Adrenal gland (tissue), 5 donors: ENCODE data around the gene CAMTA1.

Experiments used
- POLR2A ChIP-seq, 2 donors: fragments of 450-650 bp; IDR thresholded peaks; one replicate each; pipeline ENCODE4 v1.6.1; 2017; ENCODE audit warnings: antibody characterized with exemption in 2 of 2, mild to moderate bottlenecking in 2 of 2, moderate library complexity in 1 of 2
- TF ChIP-seq, protein P1 (sequence below), 6 experiments: fragments of 450-650 bp in 4 of 6; fragments of 200-600 bp in 2 of 6; sonication (generic) in 1 of 6; IDR thresholded peaks; 1 replicate in 5 of 6; 2 replicates in 1 of 6; pipeline versions ENCODE4 v1.5.1 to v1.8.0; 2016 to 2021; ENCODE audit warnings: antibody characterized with exemption in 6 of 6, mild to moderate bottlenecking in 2 of 6, moderate library complexity in 1 of 6
- donor health status: DM: no; HTN: no; CAD: no.

DNA sequence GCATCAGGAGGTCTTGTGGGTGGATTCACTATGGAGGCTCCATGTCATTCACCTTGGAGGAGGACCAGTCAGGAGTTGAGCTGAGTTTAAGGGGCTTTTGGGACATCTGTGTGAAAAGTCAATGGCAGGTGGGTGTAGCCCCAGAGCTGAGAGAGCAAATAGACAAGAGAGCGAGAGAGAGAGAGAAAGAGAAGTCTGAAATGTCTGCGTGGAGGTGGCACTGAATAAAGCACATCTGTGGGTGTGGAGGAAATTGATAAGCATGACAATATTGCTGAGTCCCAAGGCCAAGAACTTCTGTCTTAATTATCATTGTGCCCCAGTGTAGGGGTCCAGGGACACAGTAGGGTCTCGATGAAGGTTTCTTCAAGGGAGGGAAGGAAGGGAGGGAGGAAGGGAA, 906.3 kb downstream of the CAMTA1 start:
- TF ChIP-seq, protein P1, sequence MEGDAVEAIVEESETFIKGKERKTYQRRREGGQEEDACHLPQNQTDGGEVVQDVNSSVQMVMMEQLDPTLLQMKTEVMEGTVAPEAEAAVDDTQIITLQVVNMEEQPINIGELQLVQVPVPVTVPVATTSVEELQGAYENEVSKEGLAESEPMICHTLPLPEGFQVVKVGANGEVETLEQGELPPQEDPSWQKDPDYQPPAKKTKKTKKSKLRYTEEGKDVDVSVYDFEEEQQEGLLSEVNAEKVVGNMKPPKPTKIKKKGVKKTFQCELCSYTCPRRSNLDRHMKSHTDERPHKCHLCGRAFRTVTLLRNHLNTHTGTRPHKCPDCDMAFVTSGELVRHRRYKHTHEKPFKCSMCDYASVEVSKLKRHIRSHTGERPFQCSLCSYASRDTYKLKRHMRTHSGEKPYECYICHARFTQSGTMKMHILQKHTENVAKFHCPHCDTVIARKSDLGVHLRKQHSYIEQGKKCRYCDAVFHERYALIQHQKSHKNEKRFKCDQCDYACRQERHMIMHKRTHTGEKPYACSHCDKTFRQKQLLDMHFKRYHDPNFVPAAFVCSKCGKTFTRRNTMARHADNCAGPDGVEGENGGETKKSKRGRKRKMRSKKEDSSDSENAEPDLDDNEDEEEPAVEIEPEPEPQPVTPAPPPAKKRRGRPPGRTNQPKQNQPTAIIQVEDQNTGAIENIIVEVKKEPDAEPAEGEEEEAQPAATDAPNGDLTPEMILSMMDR (IDR thresholded peaks at IDR 0.05), result no peak
- TF ChIP-seq POLR2A (IDR thresholded peaks at IDR 0.05), result no peak
